ENCODE results near the gene G6PC2.

G6PC2 gene

DNA sequence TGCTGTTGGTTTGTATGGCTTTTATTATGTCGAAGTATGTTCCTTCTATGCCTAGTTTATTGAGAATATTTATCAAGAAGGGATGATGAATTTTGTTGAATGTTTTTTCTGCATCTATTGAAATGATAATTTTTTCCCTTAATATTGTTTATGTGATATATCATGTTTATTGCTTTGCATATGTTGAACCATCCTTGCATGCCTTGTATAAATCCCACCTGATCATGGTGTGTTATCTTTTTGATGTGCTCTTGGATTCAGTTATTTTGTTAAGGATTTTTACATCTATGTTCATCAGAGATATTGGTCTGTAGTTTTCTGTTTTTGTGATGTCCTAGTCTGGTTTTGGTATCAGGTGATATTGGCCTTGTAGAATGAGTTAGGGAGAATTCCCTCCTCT, 50.8 kb downstream of the G6PC2 start:
- H3K4me3 ChIP-seq (ENCODE audit: low read length) = no peak overlapping the region
- TF ChIP-seq, protein P1, sequence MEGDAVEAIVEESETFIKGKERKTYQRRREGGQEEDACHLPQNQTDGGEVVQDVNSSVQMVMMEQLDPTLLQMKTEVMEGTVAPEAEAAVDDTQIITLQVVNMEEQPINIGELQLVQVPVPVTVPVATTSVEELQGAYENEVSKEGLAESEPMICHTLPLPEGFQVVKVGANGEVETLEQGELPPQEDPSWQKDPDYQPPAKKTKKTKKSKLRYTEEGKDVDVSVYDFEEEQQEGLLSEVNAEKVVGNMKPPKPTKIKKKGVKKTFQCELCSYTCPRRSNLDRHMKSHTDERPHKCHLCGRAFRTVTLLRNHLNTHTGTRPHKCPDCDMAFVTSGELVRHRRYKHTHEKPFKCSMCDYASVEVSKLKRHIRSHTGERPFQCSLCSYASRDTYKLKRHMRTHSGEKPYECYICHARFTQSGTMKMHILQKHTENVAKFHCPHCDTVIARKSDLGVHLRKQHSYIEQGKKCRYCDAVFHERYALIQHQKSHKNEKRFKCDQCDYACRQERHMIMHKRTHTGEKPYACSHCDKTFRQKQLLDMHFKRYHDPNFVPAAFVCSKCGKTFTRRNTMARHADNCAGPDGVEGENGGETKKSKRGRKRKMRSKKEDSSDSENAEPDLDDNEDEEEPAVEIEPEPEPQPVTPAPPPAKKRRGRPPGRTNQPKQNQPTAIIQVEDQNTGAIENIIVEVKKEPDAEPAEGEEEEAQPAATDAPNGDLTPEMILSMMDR (conservative IDR thresholded peaks at IDR 0.05; ENCODE audit: low read length) = no peak
- DNase-seq (ENCODE audit: low read depth) = no peak

DNA sequence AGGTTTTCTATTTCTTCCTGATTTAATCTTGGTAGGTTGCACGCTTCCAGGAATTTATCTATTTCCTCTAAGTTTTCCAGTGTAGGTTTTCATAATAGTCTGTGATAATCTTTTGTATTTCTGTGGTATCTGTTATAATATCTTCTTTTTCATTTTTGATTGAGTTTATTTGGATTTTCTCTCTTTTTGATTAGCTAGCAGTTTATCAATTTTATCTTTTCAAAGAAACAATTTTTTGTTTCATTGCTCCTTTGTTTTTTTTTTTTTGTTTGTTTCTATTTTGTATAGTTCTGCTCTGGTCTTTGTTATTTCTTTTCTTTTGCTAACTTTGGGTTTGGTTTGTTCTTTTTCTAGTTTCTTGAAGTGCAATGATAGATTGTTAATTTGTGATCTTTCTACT, 51.3 kb downstream of the G6PC2 start:
- TF ChIP-seq, protein P1 (conservative IDR thresholded peaks at IDR 0.05; ENCODE audit: low read length) = no peak
- DNase-seq (ENCODE audit: low read depth) = no peak
- no peak overlapping the region for H3K4me3 ChIP-seq (ENCODE audit: low read length)

DNA sequence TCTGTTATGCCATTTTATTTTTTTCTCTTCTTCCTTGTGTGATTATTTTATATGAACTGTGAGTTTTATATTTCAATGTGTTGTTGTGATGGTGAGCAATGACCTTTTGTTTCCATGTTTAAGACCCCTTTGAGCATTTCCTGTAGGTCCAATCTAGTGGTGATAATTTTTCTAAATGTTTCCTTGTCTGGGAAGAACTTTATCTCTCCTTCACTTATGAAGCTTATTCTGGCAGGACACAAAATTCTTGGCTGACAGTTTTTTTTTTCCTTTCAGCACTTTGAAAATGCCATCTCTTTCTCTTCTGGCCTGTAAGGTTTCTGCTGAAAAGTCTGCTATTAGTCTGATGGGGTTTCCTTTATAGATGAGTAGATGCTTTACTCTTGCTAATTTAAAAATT, 53.2 kb downstream of the G6PC2 start:
- TF ChIP-seq, protein P1 (conservative IDR thresholded peaks at IDR 0.05; ENCODE audit: low read length) = no peak
- H3K4me3 ChIP-seq (ENCODE audit: low read length) = no peak overlapping the region
- no peak for DNase-seq (ENCODE audit: low read depth)

DNA sequence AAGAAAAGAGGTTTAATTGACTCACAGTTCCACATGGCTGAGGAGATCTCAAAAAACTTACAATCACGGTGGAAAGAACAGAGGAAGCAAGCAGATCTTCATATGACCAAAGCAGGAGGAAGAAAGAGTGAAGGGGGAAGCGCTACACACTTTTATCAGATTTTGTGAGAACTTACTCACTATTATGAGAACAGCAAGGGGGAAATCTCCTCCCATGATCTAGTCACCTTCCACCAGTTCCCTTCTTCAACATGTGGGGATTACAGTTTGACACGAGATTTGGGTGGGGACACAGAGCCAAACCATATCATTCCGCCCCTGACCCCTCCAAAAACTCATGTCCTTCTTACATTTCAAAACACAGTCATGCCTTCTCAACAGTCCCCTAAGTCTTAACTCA, 54.2 kb downstream of the G6PC2 start:
- no peak for DNase-seq (ENCODE audit: low read depth)
- TF ChIP-seq, protein P1 (conservative IDR thresholded peaks at IDR 0.05; ENCODE audit: low read length) = no peak
- no peak overlapping the region for H3K4me3 ChIP-seq (ENCODE audit: low read length)

DNA sequence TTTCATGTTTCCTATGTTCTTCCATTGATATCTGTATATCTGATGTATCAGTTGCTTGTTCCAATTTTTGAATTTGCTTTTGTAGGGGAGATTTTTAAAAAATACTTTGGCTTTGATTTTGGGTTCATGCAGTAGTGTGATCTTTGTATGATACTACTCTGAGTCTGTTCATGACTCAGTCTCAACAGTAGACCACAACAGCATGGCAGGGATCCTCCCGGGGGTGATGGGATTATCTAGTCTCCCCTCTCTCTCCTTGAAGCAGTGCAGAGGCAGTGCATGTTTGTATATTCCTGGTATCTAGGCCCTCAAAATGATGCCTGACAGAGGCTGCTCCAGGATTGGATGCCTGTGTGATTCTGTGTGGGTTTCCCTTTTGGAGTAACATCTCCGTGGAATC, 55.3 kb downstream of the G6PC2 start:
- TF ChIP-seq, protein P1 (conservative IDR thresholded peaks at IDR 0.05; ENCODE audit: low read length) = no peak
- H3K4me3 ChIP-seq (ENCODE audit: low read length) = no peak overlapping the region
- no peak for DNase-seq (ENCODE audit: low read depth)
